Nucleus accumbens (tissue), 56 donors: Measurements from ENCODE around the gene STXBP2.
A peak's percentile ranks its signal among the peaks of the same experiment; 100 is the strongest.

ENCODE experiments used
- DNase-seq, 56 donors: peaks; one replicate each; lab custom pipeline; 2025; lab: John Stamatoyannopoulos, UW

STXBP2 gene

DNA sequence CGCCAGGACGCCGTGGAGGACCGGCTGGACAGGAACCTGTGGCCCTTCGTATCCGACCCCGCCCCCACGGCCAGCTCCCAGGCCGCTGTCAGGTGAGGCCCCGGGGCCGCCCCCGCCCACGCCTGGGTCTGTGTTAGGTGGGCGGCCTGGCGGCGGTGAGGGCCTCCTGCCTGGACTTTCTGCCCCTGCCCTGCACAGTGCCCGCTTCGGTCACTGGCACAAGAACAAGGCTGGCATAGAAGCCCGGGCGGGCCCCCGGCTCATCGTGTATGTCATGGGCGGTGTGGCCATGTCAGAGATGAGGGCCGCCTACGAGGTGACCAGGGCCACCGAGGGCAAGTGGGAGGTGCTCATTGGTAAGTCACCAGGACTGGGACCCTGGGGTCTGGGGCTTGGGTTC, 10.2 kb downstream of the STXBP2 start:
- no peak for DNase-seq

DNA sequence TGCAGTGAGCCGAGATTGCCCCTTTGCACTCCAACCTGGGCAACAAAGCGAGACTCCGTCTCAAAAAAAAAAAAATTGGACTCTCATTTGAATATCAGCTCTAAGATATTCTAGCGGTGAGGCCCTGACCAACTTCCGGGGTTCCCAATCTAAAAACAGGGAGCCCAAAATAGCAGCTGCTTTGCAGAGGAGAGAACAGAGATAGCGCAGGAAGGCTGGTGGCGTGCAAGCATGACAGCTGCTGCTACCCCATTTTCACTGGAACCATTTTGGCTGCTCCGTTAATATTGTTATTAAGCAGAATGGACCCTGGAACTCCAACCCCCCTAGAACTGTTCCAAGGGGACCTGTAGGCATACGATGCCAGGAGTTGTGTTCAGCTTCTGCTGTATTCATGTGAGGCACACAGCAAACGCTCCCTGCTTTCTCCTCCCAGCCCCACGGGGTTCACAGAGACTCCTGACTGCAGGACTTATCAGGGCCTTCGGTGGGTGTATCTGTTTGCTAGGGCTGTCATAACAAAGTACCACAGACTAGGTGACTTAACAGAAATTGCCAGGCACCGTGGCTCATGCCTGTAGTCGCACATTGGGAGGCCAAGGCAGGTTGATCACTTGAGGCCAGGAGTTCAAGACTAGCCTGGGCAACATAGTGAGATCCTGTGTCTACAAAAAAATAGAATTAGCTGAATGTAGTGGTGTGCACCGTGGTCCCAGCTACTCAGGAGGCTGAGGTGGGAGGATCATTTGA, 11.5 kb downstream of the STXBP2 start:
- DNase-seq = no peak

DNA sequence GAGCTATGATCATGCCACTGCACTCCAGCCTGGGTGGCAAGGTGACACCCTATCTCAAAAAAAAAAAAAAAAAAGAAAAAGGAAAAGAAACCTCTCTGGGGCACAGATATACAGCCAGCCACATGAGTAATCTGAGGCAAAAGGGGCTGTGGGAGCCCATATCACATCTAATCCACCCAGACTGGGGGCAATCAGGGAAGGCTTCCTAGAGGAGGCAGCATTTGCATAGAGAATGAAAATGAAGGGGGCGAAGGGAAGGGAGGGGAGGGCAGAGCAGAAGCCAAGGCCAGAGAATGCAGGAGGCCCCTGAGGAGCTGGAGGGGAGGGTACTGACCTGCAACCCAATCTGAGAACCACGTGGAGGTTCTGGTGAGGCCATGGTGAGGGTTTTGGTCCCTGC, 13.2 kb downstream of the STXBP2 start:
- no peak for DNase-seq

DNA sequence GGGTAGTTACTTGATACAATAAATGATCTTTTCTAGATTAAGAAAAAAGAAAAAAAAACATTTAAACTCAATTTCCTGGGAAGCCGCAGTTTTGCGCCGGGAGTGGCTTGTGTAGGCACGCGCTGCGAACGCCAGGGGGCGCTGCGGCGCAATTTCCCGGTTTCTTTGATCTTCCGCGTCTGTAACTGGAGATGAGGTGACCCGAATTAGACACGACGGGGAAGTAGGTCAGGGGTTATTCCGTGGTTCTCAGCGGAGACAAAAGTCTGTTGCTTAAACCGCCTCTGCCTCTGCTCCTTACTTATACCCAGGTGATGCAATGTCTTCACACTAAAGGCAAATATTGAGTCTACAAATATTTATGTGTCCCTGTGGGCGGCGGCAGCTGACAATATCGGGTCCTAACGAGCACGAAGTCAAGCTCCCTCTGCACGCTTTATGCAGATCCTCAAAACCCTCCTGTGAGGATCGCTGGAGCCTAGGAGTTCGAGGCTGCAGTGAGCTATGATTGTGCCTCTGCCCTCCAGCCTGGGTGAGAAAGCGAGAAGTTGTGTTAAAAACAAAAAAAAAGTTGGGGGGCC, 15.2 kb downstream of the STXBP2 start:
- peak in 48 of 56 donors; percentile 4 to 86 (median 55) for DNase-seq

GRCh38 chr19:7654401-7654800, 17.5 kb downstream of the STXBP2 start:
- DNase-seq = no peak

DNA sequence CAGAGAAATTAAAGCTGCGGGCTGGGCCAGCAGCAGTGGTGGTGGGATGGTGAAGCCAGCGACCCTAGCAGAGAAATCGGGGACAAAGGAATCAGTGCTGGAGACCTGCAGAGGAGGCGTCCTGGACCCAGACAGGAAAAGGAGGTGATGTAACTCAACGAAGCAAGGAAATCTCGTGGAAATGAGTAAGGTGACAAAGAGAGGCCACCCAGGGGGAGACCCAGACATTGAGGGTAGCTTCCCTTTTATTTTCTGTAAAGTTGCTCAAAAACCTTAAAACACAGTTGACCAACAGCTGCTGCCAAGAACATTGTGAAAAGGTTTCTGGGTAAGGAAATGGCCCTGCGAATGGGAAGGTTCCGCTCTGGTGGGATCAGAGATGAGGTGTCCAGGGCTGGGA, 18.7 kb downstream of the STXBP2 start:
- DNase-seq = no peak

DNA sequence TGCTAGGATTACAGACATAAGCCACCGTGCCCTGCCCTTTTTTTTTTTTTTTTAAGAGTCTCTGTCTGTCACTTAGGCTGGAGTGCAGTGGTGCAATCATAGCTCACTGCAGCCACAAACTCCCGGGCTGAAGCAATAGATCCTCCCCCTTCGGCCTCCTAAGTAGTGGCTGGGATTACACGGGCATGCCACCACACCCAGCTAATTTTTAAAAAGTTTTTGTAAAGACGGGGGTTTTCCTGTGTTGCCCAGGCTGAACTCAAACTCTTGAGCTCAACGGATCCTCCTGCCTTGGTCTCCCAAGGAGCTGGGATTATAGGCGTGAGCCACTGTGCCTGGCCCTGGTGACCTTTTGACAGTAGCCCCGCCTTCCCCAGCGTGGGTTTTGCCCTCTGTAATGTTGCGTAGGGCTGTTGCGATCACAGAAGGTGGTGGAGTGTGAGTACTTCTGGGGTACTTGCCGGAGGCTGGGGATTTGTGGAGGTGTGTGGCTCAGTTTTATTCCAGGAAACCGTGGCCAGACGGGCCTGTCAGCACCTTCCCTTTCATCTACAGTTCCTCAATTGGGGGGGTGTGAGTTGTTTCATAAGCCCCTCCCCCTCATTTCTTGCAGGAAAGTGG, 20.3 kb downstream of the STXBP2 start:
- no peak for DNase-seq

- peak in 27 of 56 donors; percentile 4 to 68 (median 19) for DNase-seq
These were observed 21.3 kb downstream of the STXBP2 start for GRCh38 chr19:7658219-7658686.

DNA sequence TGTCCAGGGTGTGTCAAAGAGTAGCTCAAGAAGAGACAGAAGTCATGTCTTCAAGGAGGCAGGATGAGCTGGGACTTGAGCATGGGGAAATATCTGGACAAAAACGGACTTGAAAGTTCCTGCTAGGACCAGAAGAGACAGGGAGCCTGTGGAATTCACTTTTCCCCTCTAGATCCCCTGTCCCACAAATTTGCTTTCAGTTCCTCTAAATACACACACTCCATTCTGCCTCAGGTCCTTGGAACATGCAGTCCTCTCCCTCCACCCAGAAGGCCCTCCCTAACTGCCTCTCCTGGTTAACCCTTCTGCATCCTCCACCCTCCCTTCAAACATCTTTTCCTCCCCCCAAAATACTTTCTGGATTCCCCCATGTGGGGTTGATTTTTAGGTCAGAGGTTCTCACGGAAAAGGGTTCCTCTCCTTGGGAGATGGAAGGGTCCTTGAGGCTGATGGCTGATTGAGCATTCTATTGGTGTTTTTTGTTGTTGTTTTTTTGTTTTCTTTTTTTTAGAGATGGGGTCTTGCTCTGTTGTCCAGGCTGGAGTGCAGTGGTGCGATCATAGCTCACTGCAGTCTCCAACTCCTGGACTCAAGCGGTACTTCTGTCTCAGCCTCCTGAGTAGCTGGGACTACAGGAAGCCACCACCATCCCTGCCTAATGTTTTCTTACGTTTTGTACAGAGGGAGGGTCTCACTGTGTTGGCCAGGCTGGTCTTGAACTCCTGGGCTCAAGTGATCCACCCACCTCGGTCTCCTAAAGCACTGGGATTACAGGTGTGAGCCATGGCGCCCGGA, 25.0 kb downstream of the STXBP2 start:
- no peak for DNase-seq

- no peak for DNase-seq
These were observed 25.7 kb downstream of the STXBP2 start for GRCh38 chr19:7662657-7663056.

GRCh38 chr19:7663706-7664105, 26.8 kb downstream of the STXBP2 start:
- no peak for DNase-seq

- no peak for DNase-seq
These were observed 28.2 kb downstream of the STXBP2 start for GRCh38 chr19:7665076-7665475.

- no peak for DNase-seq
These were observed 31.9 kb downstream of the STXBP2 start, which contains the start of gene RETN for GRCh38 chr19:7668842-7669241. Gene RETN (plus strand): TSS chr19:7669049. CDS start chr19:7669327, 278 bp downstream.

DNA sequence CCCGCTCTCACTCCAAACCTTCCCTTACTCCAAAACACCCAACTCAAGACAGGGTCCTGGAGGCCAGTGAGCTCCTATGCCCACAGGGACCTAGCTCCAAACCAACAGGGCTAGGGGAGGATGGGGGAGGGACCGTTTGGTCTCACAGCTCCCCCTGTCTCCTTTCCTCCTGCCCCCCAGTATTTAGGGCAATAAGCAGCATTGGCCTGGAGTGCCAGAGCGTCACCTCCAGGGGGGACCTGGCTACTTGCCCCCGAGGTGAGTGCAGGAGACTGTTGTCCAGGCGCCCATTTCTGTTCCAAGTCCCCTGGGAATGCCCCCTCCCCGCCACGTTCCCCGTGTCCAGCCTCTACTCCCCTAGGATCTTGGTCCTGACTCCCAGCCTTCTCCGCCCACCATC, 32.7 kb downstream of the STXBP2 start:
- no peak for DNase-seq

GRCh38 chr19:7670150-7670783, 33.4 kb downstream of the STXBP2 start:
- peak in 32 of 56 donors; percentile 2 to 74 (median 34) for DNase-seq

- DNase-seq = peak in 2 of 56 donors; percentile 2 to 46
These were observed 33.9 kb downstream of the STXBP2 start for GRCh38 chr19:7670790-7671189.

GRCh38 chr19:7672522-7672921, 35.6 kb downstream of the STXBP2 start:
- DNase-seq = no peak

- peak in 22 of 56 donors; percentile 1 to 56 (median 18) for DNase-seq
These were observed 37.4 kb downstream of the STXBP2 start for GRCh38 chr19:7674010-7675005.

GRCh38 chr19:7676376-7676775, 39.5 kb downstream of the STXBP2 start:
- no peak for DNase-seq
